Chondrocyte (in vitro differentiated cells): ENCODE data around the gene CHD9. TPM values are rescaled to one million over a fixed set of nuclear protein-coding genes. Genes with fewer than 3 reads are reported as not detected.

ENCODE experiments used
- DNase-seq: peaks from one replicate; pipeline ENCODE4 v3.0.0; 2021; ENCODE audit warnings: mixed read lengths, low spot score
- H3K27ac Mint-ChIP-seq: one replicate; pipeline ENCODE4 v1.8.0; 2021; ENCODE audit warnings: mild to moderate bottlenecking, moderate library complexity, mixed read lengths; ENCODE audit not compliant: unreplicated experiment
- H3K27me3 Mint-ChIP-seq: 2 replicates; pipeline ENCODE4 v1.8.0; 2021; ENCODE audit warnings: low read depth, mixed read lengths
- H3K36me3 Mint-ChIP-seq: 2 replicates; pipeline ENCODE4 v1.8.0; 2021; ENCODE audit warnings: low read depth, mixed read lengths
- H3K4me1 Mint-ChIP-seq: 2 replicates; pipeline ENCODE4 v1.8.0; 2021; ENCODE audit warnings: low read depth, mild to moderate bottlenecking, mixed read lengths
- H3K4me3 Mint-ChIP-seq: one replicate; pipeline ENCODE4 v1.8.0; 2021; ENCODE audit warnings: mild to moderate bottlenecking, moderate library complexity, mixed read lengths; ENCODE audit not compliant: unreplicated experiment
- H3K9me3 Mint-ChIP-seq: 2 replicates; pipeline ENCODE4 v1.8.0; 2021; ENCODE audit warnings: low read depth, mixed read lengths
- CTCF ChIP-seq: fragments of 200-600 bp; sonication (generic); IDR thresholded peaks from 2 replicates; pipeline ENCODE4 v1.5.0; 2021; ENCODE audit warnings: antibody characterized with exemption, mild to moderate bottlenecking, moderate library complexity
- total RNA-seq: library from RNA; stranded (reverse); gene quantifications from 3 replicates; pipeline ENCODE4 v1.2.1, GENCODE V29; 2021

The CHD9 gene
- total RNA-seq, 1 donor from 2014 or later = 72.7 TPM

GRCh38 chr16:53224951-53225533 is 170.3 kb downstream of the CHD9 start:
- H3K27ac Mint-ChIP-seq = peak overlapping the region; percentile 45
- H3K4me3 Mint-ChIP-seq = no peak overlapping the region
- H3K27me3 Mint-ChIP-seq = no peaks in the 10 kb centered on the region
- TF ChIP-seq CTCF = no peak
- peaks cover 3% of the 10 kb centered on the region for H3K4me1 Mint-ChIP-seq
- H3K9me3 Mint-ChIP-seq = no peaks in the 10 kb centered on the region
- H3K36me3 Mint-ChIP-seq = peaks cover 13% of the 10 kb centered on the region
- DNase-seq = no peak

- Mint-ChIP-seq H3K36me3 (peaks cover 39% of the 10 kb centered on the region), H3K9me3 (no peaks in the 10 kb centered on the region), H3K27me3 (no peaks in the 10 kb centered on the region), H3K4me1 (peaks cover 15% of the 10 kb centered on the region), H3K4me3 (no peak overlapping the region), H3K27ac (no peak overlapping the region)
- DNase-seq = no peak
- TF ChIP-seq CTCF = no peak
Observed at GRCh38 chr16:53232826-53233529, 178.2 kb downstream of the CHD9 start.

- Mint-ChIP-seq H3K4me3 (no peak overlapping the region), H3K27me3 (no peaks in the 10 kb centered on the region), H3K36me3 (peaks cover 36% of the 10 kb centered on the region), H3K4me1 (peaks cover 15% of the 10 kb centered on the region), H3K27ac (no peak overlapping the region), H3K9me3 (no peaks in the 10 kb centered on the region)
- no peak for TF ChIP-seq CTCF
- no peak for DNase-seq
Observed at GRCh38 chr16:53234836-53235235, 180.0 kb downstream of the CHD9 start.

GRCh38 chr16:53235851-53236250 is 181.1 kb downstream of the CHD9 start:
- H3K27ac Mint-ChIP-seq = peak overlapping the region; percentile 24
- H3K9me3 Mint-ChIP-seq = no peaks in the 10 kb centered on the region
- TF ChIP-seq CTCF = no peak
- no peak overlapping the region for H3K4me3 Mint-ChIP-seq
- H3K27me3 Mint-ChIP-seq = no peaks in the 10 kb centered on the region
- no peak for DNase-seq
- peaks cover 30% of the 10 kb centered on the region for H3K36me3 Mint-ChIP-seq
- peaks cover 15% of the 10 kb centered on the region for H3K4me1 Mint-ChIP-seq

- TF ChIP-seq CTCF = no peak
- H3K27ac Mint-ChIP-seq = peak overlapping the region; percentile 24
- no peaks in the 10 kb centered on the region for H3K27me3 Mint-ChIP-seq
- DNase-seq = no peak
- peaks cover 13% of the 10 kb centered on the region for H3K9me3 Mint-ChIP-seq
- H3K4me1 Mint-ChIP-seq = no peaks in the 10 kb centered on the region
- no peak overlapping the region for H3K4me3 Mint-ChIP-seq
- peaks cover 35% of the 10 kb centered on the region for H3K36me3 Mint-ChIP-seq
Observed at GRCh38 chr16:53249331-53249730, 194.5 kb downstream of the CHD9 start.
